ENCODE data around the gene ARRB2.
A peak's percentile ranks its signal among the peaks of the same experiment; 100 is the strongest.
"Not testable (repeated sequence)": the region's sequence is repeated elsewhere in the genome, so short reads cannot be mapped to it uniquely, and the experiment has no call there.

ARRB2 gene

DNA sequence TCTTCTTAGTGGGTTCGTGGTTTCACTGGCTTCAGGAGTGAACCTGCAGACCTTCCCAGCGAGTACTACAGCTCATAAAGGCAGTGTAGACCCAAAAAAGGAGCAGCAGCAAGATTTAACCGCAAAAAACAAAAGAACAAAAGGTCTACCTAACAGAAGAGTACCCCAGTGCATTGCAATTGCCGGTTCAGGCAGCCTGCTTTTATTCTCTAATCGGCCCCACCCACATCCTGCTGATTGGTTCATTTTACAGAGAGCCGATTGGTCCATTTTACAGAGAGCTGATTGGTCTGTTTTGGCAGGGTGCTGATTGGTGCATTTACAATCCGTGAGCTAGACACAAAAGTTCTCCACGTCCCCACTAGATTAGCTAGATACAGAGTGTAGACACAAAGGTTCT is 2.0 kb upstream of the ARRB2 start:
- CTCF ChIA-PET = interaction anchor here (0.6 kb wide), 1 partner anchor 66 kb away, joined by 7 read pairs; no protein-coding TSS in a partner anchor
- POLR2A ChIA-PET = interaction anchor here (1.2 to 1.3 kb wide), 2 partner anchors 22 to 82 kb away, joined by 4 to 5 read pairs; partner anchors contain the start of gene MED11
- TF ChIP-seq ELF4 (IDR thresholded peaks at IDR 0.05) = no peak
- no peak for TF ChIP-seq BHLHE40 (IDR thresholded peaks at IDR 0.05; ENCODE audit: borderline replicate concordance)
- TF ChIP-seq CTBP1 (IDR thresholded peaks at IDR 0.05; ENCODE audit: borderline replicate concordance) = no peak
- TF ChIP-seq NFRKB (IDR thresholded peaks at IDR 0.05) = no peak
- TF ChIP-seq TARDBP (IDR thresholded peaks at IDR 0.05) = no peak
- no peak for TF ChIP-seq FOXM1 (IDR thresholded peaks at IDR 0.05; ENCODE audit: borderline replicate concordance)
- TF ChIP-seq LEF1 (IDR thresholded peaks at IDR 0.05; ENCODE audit: borderline replicate concordance) = no peak
- DNase-seq (ENCODE audit: extremely low spot score) = no peak

- ChIA-PET POLR2A (interaction anchor here (0.8 to 1.2 kb wide), 7 partner anchors 10 to 85 kb away, joined by 3 to 7 read pairs (median 4); partner anchors contain the start of gene MED11), CTCF (interaction anchor here (1.0 kb wide), 1 partner anchor 68 kb away, joined by 3 read pairs; no protein-coding TSS in a partner anchor)
- TF ChIP-seq SP1 (IDR thresholded peaks at IDR 0.05) (no peak), LEF1 (IDR thresholded peaks at IDR 0.05; ENCODE audit: borderline replicate concordance) (no peak), HDGF (IDR thresholded peaks at IDR 0.05; ENCODE audit: borderline replicate concordance) (no peak), TARDBP (IDR thresholded peaks at IDR 0.05) (no peak), FOXA1 (IDR thresholded peaks at IDR 0.05) (no peak)
- DNase-seq (ENCODE audit: extremely low spot score) = peak; percentile 23
Observed at GRCh38 chr17:4710693-4711634, 532 bp downstream of the ARRB2 start.

GRCh38 chr17:4711661-4712181 is 1.3 kb downstream of the ARRB2 start:
- POLR2A ChIA-PET = interaction anchor here (0.6 to 1.0 kb wide), 3 partner anchors 13 to 18 kb away, joined by 3 to 4 read pairs (median 3); no protein-coding TSS in a partner anchor
- CTCF ChIA-PET = no interaction called here
- no peak for DNase-seq (ENCODE audit: extremely low spot score)
- TF ChIP-seq NFRKB (IDR thresholded peaks at IDR 0.05) (no peak), CTBP1 (IDR thresholded peaks at IDR 0.05; ENCODE audit: borderline replicate concordance) (no peak), FOXM1 (IDR thresholded peaks at IDR 0.05; ENCODE audit: borderline replicate concordance) (no peak), L3MBTL2 (conservative IDR thresholded peaks at IDR 0.05) (no peak), BHLHE40 (IDR thresholded peaks at IDR 0.05; ENCODE audit: borderline replicate concordance) (no peak), ELF4 (IDR thresholded peaks at IDR 0.05) (no peak), ARNT (IDR thresholded peaks at IDR 0.05) (no peak), SUZ12 (IDR thresholded peaks at IDR 0.05) (no peak), SP1 (IDR thresholded peaks at IDR 0.05) (no peak), FOXK2 (IDR thresholded peaks at IDR 0.05) (no peak), ZNF384 (IDR thresholded peaks at IDR 0.05) (no peak), HDGF (IDR thresholded peaks at IDR 0.05; ENCODE audit: borderline replicate concordance) (no peak), TARDBP (IDR thresholded peaks at IDR 0.05) (no peak), FOXA1 (IDR thresholded peaks at IDR 0.05) (no peak), LEF1 (IDR thresholded peaks at IDR 0.05; ENCODE audit: borderline replicate concordance) (no peak)
- TF ChIP-seq, protein P1, sequence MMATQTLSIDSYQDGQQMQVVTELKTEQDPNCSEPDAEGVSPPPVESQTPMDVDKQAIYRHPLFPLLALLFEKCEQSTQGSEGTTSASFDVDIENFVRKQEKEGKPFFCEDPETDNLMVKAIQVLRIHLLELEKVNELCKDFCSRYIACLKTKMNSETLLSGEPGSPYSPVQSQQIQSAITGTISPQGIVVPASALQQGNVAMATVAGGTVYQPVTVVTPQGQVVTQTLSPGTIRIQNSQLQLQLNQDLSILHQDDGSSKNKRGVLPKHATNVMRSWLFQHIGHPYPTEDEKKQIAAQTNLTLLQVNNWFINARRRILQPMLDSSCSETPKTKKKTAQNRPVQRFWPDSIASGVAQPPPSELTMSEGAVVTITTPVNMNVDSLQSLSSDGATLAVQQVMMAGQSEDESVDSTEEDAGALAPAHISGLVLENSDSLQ (IDR thresholded peaks at IDR 0.05) = no peak

GRCh38 chr17:4712526-4712925 is 2.1 kb downstream of the ARRB2 start:
- ChIA-PET POLR2A (no interaction called here), CTCF (no interaction called here)
- no peak for TF ChIP-seq CTBP1 (IDR thresholded peaks at IDR 0.05; ENCODE audit: borderline replicate concordance)
- DNase-seq (ENCODE audit: extremely low spot score) = no peak

- DNase-seq (ENCODE audit: extremely low spot score); POLR2A ChIA-PET: not testable (repeated sequence)
- CTCF ChIA-PET = interaction anchor here (0.5 kb wide), 1 partner anchor 149 kb away, joined by 3 read pairs; no protein-coding TSS in a partner anchor
Observed at GRCh38 chr17:4714340-4715062, 4.1 kb downstream of the ARRB2 start.

DNA sequence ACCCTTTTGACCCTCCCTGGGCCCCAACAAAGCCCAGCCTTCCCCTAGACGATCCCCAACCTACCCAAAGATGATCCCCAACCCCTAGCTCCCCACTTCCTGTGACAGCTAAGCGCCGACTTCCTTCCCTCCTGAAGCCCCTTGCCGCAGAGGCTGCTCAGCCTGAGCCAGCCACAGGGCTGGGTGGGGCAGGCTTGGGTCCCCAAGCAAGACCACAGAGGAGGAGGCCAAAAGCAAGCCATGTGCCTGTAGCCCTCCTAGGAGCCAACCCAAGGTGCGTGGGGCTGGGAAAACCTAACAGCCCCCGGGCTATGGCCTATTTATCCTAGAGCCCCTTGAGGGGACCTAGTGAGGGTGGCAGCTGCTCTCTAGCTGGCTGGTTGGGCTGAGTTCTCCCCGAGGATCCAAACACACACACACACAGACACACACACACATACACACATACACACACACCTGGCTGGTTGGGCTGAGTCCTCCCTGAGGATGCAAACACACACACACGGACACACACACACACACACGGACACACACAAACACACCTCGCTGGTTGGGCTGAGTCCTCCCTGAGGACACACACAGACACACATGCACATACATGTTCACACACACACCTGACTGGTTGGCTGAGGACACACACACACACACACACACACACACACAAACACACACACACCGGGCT is 4.8 kb downstream of the ARRB2 start:
- TF ChIP-seq CTBP1 (IDR thresholded peaks at IDR 0.05; ENCODE audit: borderline replicate concordance) = no peak
- TF ChIP-seq TARDBP (IDR thresholded peaks at IDR 0.05) = no peak
- no peak for TF ChIP-seq L3MBTL2 (conservative IDR thresholded peaks at IDR 0.05)
- no peak for TF ChIP-seq HDGF (IDR thresholded peaks at IDR 0.05; ENCODE audit: borderline replicate concordance)
- TF ChIP-seq FOXM1 (IDR thresholded peaks at IDR 0.05; ENCODE audit: borderline replicate concordance) = no peak
- no peak for TF ChIP-seq SP1 (IDR thresholded peaks at IDR 0.05)
- no peak for TF ChIP-seq FOXA1 (IDR thresholded peaks at IDR 0.05)
- TF ChIP-seq ELF4 (IDR thresholded peaks at IDR 0.05) = no peak
- TF ChIP-seq ZNF384 (IDR thresholded peaks at IDR 0.05) = no peak
- TF ChIP-seq SUZ12 (IDR thresholded peaks at IDR 0.05) = no peak
- no peak for TF ChIP-seq ARNT (IDR thresholded peaks at IDR 0.05)
- no peak for TF ChIP-seq BHLHE40 (IDR thresholded peaks at IDR 0.05; ENCODE audit: borderline replicate concordance)
- TF ChIP-seq, protein P1 (IDR thresholded peaks at IDR 0.05) = no peak
- ChIA-PET CTCF (no interaction called here), POLR2A (interaction anchor here (0.7 to 1.0 kb wide), 2 partner anchors 15 to 20 kb away, joined by 3 to 4 read pairs; no protein-coding TSS in a partner anchor)
- DNase-seq (ENCODE audit: extremely low spot score) = no peak

Data from HEK293T (cell line).